K562 (cell line): Measurements from ENCODE around the gene CARD8. TPM values are rescaled to one million over a fixed set of nuclear protein-coding genes. Genes with fewer than 3 reads are reported as not detected.
A peak's percentile ranks its signal among the peaks of the same experiment; 100 is the strongest.

ENCODE experiments used
- KDM1A ChIP-seq, 2 experiments: fragments of 450-650 bp; IDR thresholded peaks; 2 replicates each; pipeline ENCODE4 v1.6.1; 2016; ENCODE audit warnings: mild to moderate bottlenecking in 2 of 2
- NFIC ChIP-seq: fragments of 450-650 bp; IDR thresholded peaks from 2 replicates; pipeline ENCODE4 v1.6.1; 2017; ENCODE audit warnings: mild to moderate bottlenecking, inconsistent platforms
- TEAD2 ChIP-seq: fragments of 450-650 bp; IDR thresholded peaks from 2 replicates; pipeline ENCODE4 v1.6.1; 2016; ENCODE audit warnings: missing genetic modification characterization, control low read depth, missing compliant biosample characterization
- ZNF12 ChIP-seq: sonication (generic); formaldehyde crosslinking; IDR thresholded peaks from 2 replicates; pipeline ENCODE4 v1.4.0; 2020; ENCODE audit warnings: mild to moderate bottlenecking, missing genetic modification reagents
- polyA plus RNA-seq, 8 experiments: library from polyadenylated mRNA; depleted of rRNA in 4 of 8; stranded (reverse) in 5 of 8; unstranded in 3 of 8; fragments of >200 nt; fragmentation: Nextera tagmentation in 2 of 8; fragmentation: Illumina TruSeq in 1 of 8; extraction: Ambion mirVana in 2 of 8; extraction: Trizol in 1 of 8; gene quantifications; 2 replicates each; pipeline versions ENCODE4 v1.2.1 to v1.2.3, GENCODE V29; 2011 to 2014; ENCODE audit warnings: inconsistent platforms in 1 of 8, missing spikeins in 1 of 8
- total RNA-seq, 7 experiments: library from RNA; depleted of rRNA in 6 of 7; stranded (reverse); fragments of >200 nt in 6 of 7; fragmentation: Illumina TruSeq in 2 of 7; extraction: Trizol in 2 of 7; gene quantifications; 2 replicates each; pipeline versions ENCODE4 v1.2.1 to v1.2.3, GENCODE V29; 2011 to 2021; ENCODE audit warnings: low replicate concordance in 1 of 7
- TF ChIP-seq, protein P1 (sequence below): sonication (generic); formaldehyde crosslinking; IDR thresholded peaks from 2 replicates; pipeline ENCODE4 v1.5.0; 2020; ENCODE audit warnings: missing genetic modification reagents
- TF ChIP-seq, protein P2 (sequence below): fragments of 250-450 bp; sonication (Bioruptor Pico); IDR thresholded peaks from 2 replicates; pipeline ENCODE4 v1.5.1; 2021; ENCODE audit warnings: mild to moderate bottlenecking
- TF ChIP-seq, protein P3 (sequence below), 2 experiments: IDR thresholded peaks; 2 replicates each; pipeline ENCODE4 v1.6.1; 2011; ENCODE audit warnings: borderline replicate concordance in 1 of 2, control low read depth in 1 of 2, low read depth in 1 of 2, low read length in 1 of 2, mild to moderate bottlenecking in 1 of 2, mixed read lengths in 1 of 2, moderate library complexity in 1 of 2; ENCODE audit not compliant: insufficient read depth in 1 of 2, insufficient read length in 1 of 2, poor library complexity in 1 of 2, severe bottlenecking in 1 of 2; ENCODE audit errors: extremely low read depth in 1 of 2
- TF ChIP-seq, protein P4 (sequence below), 3 experiments: IDR thresholded peaks in 2 of 3; conservative IDR thresholded peaks in 1 of 3; 2 replicates each; pipeline ENCODE4 v1.5.1; 2011 to 2012; ENCODE audit warnings: low read length in 3 of 3, mild to moderate bottlenecking in 3 of 3, control low read depth in 2 of 3, improper control_type of control experiment in 1 of 3, inconsistent platforms in 1 of 3, low read depth in 1 of 3, mixed read lengths in 1 of 3, moderate library complexity in 1 of 3; ENCODE audit not compliant: insufficient read depth in 2 of 3

Gene CARD8
- total and polyA plus RNA-seq, 9 of the 15 experiments (the other 6 are each of a cell fraction or from before 2014, with no cell fraction given) = 11.5 to 26.4 (median 20.8) TPM

DNA sequence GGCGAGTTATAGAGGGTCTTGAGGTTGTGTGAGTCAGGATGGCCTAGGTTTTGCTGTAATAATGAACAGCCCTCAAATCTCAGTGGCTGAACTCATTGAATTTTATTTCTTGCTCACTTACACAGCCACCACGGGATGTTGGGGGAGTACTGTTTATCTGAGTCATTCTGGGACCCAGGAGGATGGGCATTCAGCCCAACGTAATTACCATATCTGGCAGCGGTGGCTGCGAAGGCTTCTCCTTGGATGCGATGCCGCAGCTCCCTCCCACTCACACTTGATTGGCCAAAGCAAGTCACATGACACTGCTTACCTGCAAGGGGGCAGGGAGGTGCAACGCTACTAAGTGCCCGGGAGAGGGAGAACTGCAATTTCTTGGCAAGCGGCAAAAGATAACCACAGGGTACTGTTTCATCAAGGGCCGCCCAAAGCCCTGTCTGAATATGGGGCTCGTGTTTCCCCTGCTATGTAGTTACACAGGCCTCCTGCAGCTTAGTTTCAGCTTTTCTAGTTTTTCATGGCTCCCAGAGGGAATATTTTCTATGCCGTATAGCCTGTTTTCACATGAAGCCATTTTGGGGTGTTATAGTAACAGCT lies 65.3 kb downstream of the CARD8 start (continued):
- TF ChIP-seq, protein P1, sequence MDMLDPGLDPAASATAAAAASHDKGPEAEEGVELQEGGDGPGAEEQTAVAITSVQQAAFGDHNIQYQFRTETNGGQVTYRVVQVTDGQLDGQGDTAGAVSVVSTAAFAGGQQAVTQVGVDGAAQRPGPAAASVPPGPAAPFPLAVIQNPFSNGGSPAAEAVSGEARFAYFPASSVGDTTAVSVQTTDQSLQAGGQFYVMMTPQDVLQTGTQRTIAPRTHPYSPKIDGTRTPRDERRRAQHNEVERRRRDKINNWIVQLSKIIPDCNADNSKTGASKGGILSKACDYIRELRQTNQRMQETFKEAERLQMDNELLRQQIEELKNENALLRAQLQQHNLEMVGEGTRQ (CRISPR knock-in tag) = peak; percentile 94
- TF ChIP-seq NFIC = peak; percentile 41; the same call in 1 of the 2 replicates
- TF ChIP-seq, protein P2, sequence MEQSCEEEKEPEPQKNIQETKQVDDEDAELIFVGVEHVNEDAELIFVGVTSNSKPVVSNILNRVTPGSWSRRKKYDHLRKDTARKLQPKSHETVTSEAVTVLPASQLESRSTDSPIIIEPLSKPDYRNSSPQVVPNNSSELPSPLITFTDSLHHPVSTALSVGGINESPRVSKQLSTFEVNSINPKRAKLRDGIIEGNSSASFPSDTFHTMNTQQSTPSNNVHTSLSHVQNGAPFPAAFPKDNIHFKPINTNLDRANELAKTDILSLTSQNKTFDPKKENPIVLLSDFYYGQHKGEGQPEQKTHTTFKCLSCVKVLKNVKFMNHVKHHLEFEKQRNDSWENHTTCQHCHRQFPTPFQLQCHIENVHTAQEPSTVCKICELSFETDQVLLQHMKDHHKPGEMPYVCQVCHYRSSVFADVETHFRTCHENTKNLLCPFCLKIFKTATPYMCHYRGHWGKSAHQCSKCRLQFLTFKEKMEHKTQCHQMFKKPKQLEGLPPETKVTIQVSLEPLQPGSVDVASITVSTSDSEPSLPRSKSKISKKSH (CRISPR knock-in tag) = no peak
- peak; percentile 68 to 69; a peak in 3 of 4 replicates for TF ChIP-seq KDM1A (IDR thresholded peaks at IDR 0.05)
- no peak for TF ChIP-seq TEAD2 (tag)
- TF ChIP-seq, protein P3, sequence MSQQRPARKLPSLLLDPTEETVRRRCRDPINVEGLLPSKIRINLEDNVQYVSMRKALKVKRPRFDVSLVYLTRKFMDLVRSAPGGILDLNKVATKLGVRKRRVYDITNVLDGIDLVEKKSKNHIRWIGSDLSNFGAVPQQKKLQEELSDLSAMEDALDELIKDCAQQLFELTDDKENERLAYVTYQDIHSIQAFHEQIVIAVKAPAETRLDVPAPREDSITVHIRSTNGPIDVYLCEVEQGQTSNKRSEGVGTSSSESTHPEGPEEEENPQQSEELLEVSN (IDR thresholded peaks at IDR 0.05; ENCODE audit: borderline replicate concordance in 1 of 2, extremely low read depth in 1 of 2, insufficient read depth in 1 of 2, insufficient read length in 1 of 2, low read depth in 1 of 2, low read length in 1 of 2, poor library complexity in 1 of 2, severe bottlenecking in 1 of 2) = peak; percentile 23 to 60
- peak; percentile 98 for TF ChIP-seq ZNF12
- TF ChIP-seq, protein P4, sequence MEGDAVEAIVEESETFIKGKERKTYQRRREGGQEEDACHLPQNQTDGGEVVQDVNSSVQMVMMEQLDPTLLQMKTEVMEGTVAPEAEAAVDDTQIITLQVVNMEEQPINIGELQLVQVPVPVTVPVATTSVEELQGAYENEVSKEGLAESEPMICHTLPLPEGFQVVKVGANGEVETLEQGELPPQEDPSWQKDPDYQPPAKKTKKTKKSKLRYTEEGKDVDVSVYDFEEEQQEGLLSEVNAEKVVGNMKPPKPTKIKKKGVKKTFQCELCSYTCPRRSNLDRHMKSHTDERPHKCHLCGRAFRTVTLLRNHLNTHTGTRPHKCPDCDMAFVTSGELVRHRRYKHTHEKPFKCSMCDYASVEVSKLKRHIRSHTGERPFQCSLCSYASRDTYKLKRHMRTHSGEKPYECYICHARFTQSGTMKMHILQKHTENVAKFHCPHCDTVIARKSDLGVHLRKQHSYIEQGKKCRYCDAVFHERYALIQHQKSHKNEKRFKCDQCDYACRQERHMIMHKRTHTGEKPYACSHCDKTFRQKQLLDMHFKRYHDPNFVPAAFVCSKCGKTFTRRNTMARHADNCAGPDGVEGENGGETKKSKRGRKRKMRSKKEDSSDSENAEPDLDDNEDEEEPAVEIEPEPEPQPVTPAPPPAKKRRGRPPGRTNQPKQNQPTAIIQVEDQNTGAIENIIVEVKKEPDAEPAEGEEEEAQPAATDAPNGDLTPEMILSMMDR (IDR thresholded peaks at IDR 0.05 in 2 of 3, conservative IDR thresholded peaks at IDR 0.05 in 1 of 3; ENCODE audit: insufficient read depth in 2 of 3, low read depth in 1 of 3, low read length in 3 of 3) = peak; percentile 50 to 60 (median 57)
- TF ChIP-seq, all 486 proteins: peak for 42
